NCI-H226 (cell line): Measurements from ENCODE around the gene DAAM1.

ENCODE experiments used
- DNase-seq: peaks from one replicate; pipeline ENCODE4 v3.0.0-alpha.2; 2015

Gene DAAM1

DNA sequence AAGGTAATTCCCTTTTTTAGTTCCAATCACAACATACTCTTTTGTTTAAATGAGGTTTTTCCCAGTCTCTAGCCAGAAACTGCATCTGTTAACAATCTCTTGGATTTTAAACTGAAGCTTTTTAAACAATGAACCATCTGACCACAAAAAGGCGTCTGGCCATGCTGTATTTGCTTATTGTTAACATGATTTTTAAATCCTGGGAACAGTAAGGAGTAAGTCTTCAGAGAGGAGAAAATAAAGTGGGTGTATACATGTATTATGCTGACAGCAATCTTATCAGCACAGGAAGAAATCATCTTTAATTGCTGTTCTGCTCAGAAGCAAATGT lies 106.2 kb downstream of the DAAM1 start:
- no peak for DNase-seq

DNA sequence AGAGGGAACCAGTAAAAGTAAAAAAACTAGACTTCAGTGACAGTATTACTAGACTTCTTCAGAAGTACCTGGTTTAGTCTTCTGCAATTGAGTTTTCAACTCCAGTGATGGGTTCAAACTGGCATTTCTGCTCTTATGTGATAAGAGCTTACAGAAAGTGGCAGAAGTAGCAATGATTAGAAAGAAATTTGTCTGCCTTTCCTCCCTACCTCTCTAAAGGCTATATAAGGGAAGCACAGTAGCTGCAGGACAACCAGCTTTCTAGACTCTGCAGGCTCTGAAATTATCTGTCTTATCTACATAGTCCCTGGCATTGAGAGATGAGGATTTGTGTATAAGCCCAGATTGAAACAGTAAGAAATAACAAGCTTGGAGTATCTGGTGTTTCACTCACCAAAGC lies 107.5 kb downstream of the DAAM1 start:
- no peak for DNase-seq

DNA sequence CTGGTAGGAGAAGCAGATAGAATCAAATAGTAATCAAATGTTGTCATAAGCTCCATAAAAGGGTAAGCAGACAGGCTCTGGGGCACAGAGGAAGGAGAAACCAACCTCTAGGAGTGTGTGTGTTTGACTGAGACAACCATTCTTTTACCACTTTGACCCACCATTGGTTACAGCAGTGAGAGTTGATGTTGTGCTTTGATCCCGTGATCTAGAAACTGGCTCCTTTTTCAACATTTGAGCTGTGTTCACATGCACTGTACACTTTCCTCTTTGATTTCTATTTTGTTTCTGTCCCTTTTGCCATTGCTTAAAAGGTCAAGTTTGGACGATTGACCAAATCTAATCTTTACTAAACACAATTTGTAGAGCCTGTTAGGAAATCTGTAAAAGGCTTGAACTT lies 108.0 kb downstream of the DAAM1 start:
- DNase-seq = no peak

DNA sequence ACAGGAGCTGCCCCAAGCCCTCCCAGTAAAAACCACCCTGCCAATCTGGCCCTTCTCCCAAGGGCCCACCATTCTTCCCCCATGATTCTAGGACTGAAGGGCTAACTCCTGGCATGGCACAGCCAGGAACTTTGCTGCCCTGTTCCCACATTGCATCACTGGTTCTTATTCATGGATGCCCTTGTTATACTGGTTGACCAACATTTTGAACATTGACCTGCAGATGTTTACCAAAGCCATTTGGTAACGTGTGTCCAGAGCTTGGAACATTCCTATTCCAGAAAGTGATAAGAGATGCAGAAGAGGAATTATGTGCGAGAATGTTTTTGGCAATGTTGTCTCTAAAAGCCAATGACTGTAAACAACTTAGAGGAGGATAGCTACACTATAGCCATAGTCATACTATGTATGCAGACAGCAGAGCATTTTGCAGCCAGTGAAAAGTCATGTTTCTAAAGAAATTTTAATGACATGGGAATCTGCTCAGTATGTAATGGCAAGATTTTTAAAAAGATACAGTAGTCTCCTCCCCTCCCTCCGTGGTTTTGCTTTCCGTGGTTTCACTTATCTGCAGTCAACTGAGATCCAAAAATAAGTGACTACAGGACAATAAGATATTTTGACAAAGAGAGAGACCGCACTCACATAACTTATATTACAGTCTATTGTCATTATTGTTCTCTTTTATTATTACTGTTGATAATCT lies 108.8 kb downstream of the DAAM1 start:
- DNase-seq = no peak

DNA sequence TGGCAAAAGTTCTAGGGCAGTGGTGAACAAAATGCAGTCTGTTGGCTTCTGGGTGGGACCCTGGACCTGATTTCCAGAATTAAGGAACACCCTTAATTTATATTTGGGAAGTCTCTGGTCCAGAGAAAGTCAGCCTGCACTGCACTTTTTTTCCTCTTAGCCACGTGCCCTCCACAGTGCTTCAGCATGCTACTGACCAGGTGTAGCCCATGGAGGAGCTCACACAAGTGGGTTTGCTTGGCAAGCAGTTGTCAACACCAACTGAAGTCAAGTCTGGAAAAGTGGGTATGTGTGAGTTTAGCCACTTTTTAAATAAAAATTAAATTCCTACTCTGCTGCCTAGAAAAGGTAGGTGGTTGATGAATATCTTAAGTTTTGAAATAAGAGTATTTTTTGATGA lies 111.3 kb downstream of the DAAM1 start:
- DNase-seq = no peak

DNA sequence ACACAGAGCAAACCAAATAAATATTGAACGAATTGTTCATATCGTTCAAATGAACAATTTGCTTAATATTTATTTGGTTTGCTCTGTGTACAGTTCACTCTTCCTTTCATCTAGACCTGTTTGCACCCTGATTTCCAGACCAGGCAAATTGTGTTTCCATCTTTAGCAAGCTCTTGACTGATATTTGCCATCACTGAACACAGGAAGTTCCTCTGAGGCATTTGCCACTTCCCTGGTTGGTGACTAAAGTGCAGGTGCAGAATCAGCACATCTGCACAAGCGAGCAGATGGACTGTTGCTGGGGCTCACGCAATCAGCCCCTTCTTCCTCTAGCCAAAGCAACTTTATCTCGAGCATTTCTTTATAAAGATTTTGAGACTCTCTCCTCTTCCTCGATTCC lies 112.9 kb downstream of the DAAM1 start:
- DNase-seq = no peak

DNA sequence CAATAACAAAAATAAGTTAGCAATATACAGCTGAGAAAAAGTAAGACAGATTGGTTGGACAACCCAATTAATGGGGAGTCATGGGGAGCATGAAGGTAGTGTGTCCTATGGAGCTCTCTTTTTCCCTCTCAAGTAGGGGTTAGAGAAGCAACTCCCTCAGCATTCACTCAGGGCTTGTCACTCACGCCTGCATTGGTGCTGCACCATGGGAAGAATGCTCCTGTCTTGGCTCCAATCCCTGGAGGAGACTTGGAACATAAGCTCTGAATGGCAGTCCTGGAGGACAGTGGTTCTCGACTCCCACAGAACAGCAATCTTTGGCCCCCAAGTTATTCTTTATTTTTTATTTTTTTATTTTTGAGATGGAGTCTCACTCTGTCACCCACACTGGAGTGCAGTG lies 113.8 kb downstream of the DAAM1 start:
- no peak for DNase-seq

DNA sequence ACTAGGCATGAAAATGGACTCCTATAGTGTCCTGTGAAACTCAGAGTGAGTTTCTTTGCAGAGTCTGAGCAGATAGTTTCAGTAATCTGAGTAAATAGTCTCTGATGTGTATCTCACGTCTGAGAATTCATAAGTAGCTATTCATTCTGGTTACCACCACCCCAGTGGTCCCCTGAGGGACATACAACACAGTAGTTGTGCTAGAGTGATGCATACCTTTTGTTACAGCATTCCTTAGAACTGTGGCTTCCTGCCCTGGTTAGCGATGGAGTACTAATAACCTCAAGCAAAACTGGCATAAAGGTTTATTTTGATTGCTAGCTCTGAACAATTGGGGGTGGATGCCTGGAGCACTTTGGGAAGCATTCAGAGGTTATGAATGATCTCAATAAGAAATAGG lies 114.7 kb downstream of the DAAM1 start:
- DNase-seq = no peak

DNA sequence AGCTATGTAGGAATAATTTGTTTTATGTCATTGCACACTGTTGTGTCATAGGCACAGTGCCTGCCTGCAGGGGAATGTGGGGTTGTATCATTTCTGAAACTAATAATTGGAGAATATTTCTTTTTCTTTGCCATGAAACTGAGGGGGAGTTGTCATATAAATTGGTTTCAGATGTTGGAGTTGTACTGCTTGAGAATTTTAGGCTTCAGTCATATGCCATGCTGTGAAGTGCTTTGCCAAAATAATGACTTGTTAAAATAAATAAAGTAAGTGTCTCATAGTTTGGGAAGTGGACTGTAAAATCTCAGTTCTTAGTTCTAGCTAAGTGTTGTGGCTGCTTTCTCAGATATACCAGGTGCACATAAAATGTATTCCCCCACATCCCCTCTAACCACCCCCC lies 116.8 kb downstream of the DAAM1 start:
- no peak for DNase-seq

DNA sequence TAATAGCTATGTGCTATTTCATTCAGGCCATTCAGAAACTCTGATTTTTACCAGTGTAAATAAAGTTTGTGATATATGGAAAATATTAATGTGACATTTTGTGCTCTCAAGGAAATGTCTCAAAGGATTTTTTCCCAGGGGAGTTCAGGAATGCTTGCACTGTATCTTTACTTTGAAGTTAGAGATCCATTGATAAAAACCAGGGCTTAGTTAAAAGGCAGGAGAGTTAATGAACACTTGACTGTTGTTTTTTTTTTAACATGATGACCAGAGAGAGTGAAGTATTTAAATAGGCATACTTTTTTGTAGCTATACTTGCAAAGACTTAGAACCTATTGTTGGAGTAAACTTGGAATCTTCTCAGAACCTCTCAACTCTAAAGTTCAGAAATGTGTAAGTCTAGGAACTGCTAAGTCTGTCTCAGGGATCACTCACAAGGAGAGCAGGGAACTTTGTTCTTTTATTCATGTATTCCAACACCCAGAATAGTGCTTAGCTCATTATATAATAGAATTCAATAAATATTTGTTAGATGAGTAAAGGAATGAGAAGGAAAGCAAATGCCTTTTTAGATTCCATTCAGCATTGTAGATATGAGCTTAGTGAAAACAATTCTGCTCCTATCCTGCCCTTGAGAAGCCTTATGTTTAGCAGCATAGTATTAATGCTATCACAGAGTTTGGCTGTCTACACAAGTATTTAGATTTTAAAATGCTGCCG lies 117.5 kb downstream of the DAAM1 start:
- DNase-seq = peak; percentile 57

DNA sequence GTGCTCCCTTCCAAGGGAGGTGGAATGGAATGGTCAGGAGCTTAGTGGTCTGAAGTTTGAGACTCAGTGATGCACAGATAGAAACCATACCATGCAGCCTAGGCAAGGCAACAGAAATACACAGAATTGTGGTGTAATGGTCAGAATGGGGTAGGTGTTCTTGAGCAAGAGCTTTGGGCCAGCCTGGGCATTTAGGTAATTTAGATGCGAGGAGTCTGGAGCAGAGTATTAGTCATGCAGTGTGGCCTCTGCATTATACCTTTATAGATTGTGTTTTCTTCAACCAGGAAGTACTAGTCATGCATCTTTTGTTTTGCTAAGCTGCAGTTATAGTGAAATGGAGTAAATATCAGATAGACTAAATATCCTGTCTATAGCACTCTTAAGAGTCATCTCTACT lies 118.3 kb downstream of the DAAM1 start:
- DNase-seq = peak; percentile 84

DNA sequence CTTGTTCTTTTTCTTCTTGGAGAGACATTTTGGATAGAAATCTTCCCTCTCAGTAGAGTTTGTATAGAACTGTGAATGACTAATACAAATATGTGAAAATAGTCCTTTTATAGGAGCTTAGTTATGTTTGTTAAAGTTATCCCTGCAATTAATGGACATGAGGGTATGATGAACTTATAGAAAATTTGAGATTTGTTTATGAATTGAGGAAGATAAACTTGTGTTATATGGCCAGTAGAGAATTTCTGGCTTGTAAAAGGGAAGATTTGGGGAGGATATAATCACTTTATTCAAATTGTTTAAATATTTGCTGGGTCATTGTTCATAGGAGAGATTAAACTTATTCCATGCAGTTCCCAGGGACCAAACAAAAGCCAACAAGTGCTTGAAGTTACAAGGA lies 119.6 kb downstream of the DAAM1 start:
- no peak for DNase-seq

DNA sequence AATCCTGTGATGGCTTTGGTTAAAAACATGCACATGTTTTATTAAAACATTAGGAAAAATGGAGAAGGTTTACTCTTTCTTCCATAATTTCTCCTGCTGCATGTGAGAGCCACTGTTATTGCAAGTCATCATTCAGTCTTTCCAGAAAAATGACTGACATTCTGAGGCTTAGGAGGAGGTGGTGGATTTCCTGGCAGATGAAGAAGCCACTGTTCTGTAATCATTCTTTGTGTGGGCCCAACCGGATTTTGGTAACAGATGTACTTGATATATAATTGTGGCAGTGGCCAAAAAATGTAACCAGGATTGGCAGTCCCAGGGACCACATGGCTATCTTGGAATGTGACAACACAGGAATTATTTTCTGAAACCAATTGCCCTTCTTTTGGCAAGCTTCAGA lies 120.2 kb downstream of the DAAM1 start:
- no peak for DNase-seq

DNA sequence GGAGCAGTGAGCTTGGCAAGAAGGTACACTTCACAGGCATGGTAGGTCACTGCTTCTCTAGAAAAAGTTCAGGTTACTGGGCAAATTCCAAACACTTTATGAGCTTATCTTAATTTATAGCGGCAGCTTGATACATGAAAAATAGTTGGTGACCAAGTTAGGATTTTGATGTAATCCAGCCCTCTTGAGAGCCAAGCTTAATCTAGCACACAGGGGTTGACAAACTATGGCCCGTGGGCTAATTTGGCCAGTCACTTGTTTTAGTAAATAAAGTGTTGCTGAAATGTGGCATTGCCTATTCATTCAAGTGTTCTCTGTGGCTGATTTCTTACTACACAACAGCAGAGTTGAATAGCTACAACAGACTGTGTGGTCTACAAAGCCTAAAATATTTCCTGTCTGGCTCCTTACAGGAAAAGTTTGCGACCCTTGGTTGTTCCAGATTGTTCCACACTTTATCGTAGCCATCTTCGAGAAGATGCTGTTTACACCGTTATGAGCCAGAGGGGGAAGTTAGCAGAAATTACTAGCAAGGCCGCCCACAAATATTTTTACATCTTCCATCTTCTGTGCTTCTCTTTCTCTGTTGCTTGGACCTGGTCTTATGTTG lies 120.9 kb downstream of the DAAM1 start:
- DNase-seq = no peak

DNA sequence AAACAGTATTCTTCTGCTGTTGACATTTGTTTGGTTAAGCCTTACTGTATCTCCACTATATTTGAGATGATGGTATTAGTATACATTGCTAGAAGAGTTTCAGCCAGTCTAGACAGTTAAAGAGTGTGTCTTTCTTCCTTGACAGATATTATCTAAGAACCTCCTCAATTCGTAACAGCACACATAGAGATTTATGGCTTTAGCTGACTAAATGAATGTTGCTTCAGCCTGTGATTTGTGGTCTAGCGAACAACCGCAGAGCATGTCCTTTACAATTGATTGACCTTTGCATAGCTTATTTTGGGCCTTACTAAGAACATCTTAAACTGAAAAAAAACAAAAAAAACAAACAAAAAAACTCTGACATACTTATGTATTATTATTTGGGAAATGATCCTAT lies 122.2 kb downstream of the DAAM1 start:
- no peak for DNase-seq

DNA sequence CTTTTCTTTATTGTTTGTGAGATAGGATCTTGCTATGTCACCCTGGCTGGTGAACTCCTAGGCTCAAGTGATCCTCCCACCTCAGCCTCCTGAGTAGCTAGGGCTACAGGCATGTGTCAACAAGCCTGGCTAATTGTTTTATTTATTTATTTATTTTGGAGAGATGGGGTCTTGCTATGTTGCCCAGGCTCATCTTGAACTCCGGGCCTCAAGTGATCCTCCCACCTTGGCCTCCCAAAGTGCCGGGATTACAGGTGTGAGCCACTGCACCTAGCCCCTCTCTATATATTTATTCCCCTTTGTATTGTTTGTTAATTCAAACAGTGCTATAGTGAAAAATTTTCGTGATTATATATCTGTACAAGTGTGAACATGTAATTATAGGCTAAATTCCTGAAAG lies 123.3 kb downstream of the DAAM1 start:
- DNase-seq = no peak

DNA sequence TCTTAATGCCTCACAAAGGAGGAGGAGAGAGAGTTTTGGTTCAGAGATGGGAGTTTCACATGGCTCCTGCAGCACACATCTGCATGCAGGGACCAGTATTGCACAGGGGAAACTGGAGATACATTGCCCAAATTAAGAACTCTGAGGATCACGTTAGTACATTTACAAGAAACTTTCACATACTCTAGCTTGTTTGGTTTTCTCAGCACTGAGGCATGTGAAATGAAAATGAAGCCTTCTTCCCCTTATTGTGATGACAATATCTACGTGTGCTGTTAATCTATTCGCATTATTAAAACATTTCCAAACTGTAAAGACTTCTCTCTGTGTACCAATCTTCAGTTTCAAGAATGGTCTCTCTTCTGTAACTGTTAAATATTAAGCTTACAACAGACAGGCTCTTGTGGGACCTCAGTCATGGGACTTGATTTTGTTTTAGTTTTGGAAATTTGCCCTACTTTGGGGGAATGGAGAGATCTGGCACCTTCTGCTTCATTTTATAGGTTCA lies 124.7 kb downstream of the DAAM1 start:
- no peak for DNase-seq

DNA sequence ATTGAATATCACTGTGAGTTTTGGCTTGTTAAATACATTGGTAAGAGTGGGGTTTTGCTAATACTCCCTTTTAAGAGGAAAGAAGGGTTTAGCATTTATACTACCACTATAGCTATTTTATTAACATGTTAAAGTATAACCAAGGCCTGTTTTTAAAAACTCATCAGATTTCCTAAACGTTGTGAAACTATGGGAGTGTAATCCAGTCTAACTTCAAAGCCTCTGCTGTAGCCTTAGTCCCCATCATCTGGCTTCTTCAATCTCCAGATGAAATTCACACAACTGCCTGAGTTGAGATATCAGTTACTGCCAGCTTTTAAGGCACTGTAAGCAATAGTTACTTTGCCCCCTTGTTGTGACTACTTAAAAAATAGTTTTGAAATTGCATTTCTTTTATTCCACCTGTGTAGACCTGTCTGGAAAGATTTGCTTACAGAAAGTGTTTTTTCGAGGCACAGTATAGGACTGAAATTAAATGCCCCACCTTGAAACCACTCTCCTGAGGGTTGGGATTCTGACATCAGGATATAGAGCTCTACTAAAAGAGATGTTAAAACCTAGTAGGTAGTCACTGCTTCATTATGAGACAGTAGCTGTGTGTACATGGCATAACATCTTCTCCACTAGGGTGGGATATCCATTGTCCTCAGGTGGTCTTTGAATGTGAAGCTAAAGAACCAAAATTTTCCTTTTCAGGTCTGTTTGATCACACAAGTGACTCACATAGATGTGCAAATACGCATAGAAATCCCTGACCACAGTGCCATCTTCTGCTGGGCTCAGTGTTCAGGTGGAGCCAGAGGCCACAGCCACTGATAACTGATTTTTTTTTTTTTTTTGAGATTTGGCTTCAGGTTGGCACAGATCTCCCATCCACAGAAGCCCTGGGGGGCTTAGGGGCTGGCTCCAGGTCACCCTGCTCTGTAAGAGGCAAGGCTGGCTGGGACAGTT lies 125.5 kb downstream of the DAAM1 start:
- DNase-seq = no peak

DNA sequence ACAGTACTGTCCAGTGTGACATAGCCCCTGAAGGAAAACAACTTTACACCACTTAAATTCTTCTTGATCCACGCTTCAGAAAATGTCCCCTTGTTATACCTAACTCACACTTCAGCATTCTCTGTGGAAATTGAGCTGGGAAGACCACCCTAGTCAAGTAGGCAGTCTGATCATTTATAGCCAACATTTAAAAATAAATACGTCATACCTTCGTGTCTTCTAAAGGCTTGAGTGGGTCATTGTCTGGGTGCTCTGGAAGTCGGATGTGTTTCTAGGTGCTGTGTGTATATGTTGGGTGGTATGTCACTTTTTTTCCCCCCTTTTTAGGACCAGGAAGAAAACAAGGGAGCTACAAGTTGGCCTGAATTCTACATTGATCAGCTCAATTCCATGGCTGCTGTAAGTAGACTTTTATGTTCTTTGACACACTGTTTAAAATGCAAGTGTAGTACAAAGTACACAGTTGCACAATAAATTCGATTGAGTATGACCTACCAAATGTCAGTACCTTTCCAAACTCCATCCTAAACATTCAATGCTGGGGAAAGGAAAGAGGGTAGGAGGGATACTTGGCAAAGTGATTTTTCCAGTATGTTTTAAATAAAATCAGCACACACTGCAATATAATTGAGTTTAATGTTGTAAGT lies 126.6 kb downstream of the DAAM1 start:
- no peak for DNase-seq

DNA sequence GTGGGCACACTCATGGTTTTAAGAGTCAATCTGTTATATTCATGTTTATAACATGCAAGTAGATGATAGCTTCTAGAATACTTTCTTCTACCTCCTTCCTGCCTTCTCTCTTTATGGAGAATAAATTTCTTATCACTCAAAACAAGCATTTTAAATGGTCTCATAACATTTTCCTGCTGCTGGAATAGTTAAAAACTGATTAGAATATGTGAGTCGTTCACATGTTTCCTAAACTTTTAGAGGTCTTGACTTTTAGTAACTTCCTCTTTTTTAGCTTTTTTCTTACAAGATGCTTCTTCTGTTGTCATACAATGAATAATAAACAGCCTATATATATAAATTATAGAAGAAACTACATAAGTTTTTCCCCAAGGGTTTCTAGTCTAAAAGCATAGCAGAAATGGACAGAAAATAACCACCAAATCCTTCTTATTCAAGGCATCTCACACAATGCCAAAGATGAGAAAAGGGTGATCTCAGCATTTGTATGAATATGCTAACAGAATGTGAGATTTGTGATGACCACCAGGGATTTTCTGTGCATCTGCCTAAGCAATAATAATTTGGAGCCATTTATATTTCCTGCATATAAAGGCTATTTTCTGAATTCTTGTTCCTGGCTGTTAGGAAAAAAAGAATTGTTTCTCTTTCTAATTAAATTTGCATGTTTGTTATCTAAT lies 127.8 kb downstream of the DAAM1 start:
- DNase-seq = no peak

DNA sequence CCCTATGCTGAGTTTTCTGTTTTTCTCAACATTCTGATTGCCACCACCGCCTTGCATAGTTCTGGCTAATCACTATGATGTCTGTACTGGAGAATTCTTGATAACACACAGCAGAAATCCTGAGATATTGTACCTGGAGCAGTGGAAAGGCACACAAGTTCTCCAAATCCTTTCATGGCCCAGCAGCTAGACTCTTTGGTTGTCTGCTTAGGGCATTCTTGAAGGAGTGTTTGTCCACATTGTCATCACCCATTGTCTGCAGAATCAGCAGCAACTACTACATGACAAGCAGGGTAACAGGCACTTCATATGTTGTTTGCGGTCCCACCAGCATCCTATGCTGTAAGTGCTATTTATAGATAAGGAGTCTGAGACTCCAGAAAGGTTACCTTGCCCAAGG lies 128.9 kb downstream of the DAAM1 start:
- DNase-seq = no peak
